Activated CD8-positive, alpha-beta T cell treated with anti-CD3 and anti-CD28 coated beads for 36 hours (primary cell): ENCODE results near the gene PARP3. TPM values are rescaled to one million over a fixed set of nuclear protein-coding genes. Genes with fewer than 3 reads are reported as not detected.
A peak's percentile ranks its signal among the peaks of the same experiment; 100 is the strongest.

Experiments
- ATAC-seq: fragments of 200-7000 bp; cut with Tn5 transposase; one replicate; pipeline ENCODE4 v1.10.0; 2021; ENCODE audit warnings: mild to moderate bottlenecking, moderate library complexity
- CTCF ChIA-PET: fragments of 350-600 bp; sonication (Branson Sonifier 250); formaldehyde crosslinking; loops from one replicate; lab custom pipeline; 2021; ENCODE audit warnings: antibody characterized with exemption; lab: Charles Lee
- POLR2A ChIA-PET: fragments of 350-600 bp; sonication (Branson Sonifier 250); formaldehyde crosslinking; loops from one replicate; lab custom pipeline; 2021; ENCODE audit warnings: antibody characterized with exemption; lab: Charles Lee
- DNase-seq: peaks from one replicate; pipeline ENCODE4 v3.0.0-alpha.2; 2020
- H3K27ac Mint-ChIP-seq: one replicate; pipeline ENCODE4 v1.8.0; 2021; ENCODE audit warnings: mild to moderate bottlenecking, mixed read lengths
- H3K27me3 Mint-ChIP-seq: one replicate; pipeline ENCODE4 v1.8.0; 2021; ENCODE audit warnings: mixed read lengths
- H3K36me3 Mint-ChIP-seq: one replicate; pipeline ENCODE4 v1.8.0; 2021; ENCODE audit warnings: low read depth, mixed read lengths
- H3K4me1 Mint-ChIP-seq: one replicate; pipeline ENCODE4 v1.8.0; 2021; ENCODE audit warnings: low read depth, mixed read lengths
- H3K4me3 Mint-ChIP-seq: one replicate; pipeline ENCODE4 v1.8.0; 2021; ENCODE audit warnings: mild to moderate bottlenecking, moderate library complexity, mixed read lengths
- H3K9me3 Mint-ChIP-seq: one replicate; pipeline ENCODE4 v1.8.0; 2021; ENCODE audit warnings: mixed read lengths
- intact Hi-C: fragments of 100-400 bp; cut with micrococcal nuclease; formaldehyde crosslinking; loops from one replicate; pipeline ENCODE4 v1.10.0; 2022
- total RNA-seq, 2 experiments: library from RNA; stranded (reverse); gene quantifications; one replicate each; pipeline ENCODE4 v1.2.3, GENCODE V29; 2021
- TF ChIP-seq, protein P1 (sequence below): fragments of 200-600 bp; IDR thresholded peaks from one replicate; pipeline ENCODE4 v1.8.0; 2022; ENCODE audit warnings: antibody characterized with exemption, mild to moderate bottlenecking

The PARP3 gene
- total RNA-seq = 10 to 100 TPM; 11.5 to 12.7 TPM

- ChIA-PET POLR2A (interaction anchor here (0.8 to 2.6 kb wide), 14 partner anchors 8 to 54 kb away, joined by 3 to 17 read pairs (median 4); partner anchors contain the start of genes ABHD14A, ABHD14B, ACY1 and RPL29), CTCF (interaction anchor here (0.6 to 3.0 kb wide), 30 partner anchors 8 to 288 kb away, joined by 3 to 37 read pairs (median 4); partner anchors contain the start of genes ABHD14A, ABHD14B, ACY1 and DUSP7)
- Mint-ChIP-seq H3K9me3 (no peaks in the 10 kb centered on the region), H3K4me1 (peaks cover 28% of the 10 kb centered on the region), H3K27ac (peak within 1 kb of the TSS; percentile 90), H3K27me3 (no peaks in the 10 kb centered on the region), H3K4me3 (peak within 1 kb of the TSS; percentile 83), H3K36me3 (peaks cover 24% of the 10 kb centered on the region)
- DNase-seq = peak; percentile 100
- TF ChIP-seq, protein P1, sequence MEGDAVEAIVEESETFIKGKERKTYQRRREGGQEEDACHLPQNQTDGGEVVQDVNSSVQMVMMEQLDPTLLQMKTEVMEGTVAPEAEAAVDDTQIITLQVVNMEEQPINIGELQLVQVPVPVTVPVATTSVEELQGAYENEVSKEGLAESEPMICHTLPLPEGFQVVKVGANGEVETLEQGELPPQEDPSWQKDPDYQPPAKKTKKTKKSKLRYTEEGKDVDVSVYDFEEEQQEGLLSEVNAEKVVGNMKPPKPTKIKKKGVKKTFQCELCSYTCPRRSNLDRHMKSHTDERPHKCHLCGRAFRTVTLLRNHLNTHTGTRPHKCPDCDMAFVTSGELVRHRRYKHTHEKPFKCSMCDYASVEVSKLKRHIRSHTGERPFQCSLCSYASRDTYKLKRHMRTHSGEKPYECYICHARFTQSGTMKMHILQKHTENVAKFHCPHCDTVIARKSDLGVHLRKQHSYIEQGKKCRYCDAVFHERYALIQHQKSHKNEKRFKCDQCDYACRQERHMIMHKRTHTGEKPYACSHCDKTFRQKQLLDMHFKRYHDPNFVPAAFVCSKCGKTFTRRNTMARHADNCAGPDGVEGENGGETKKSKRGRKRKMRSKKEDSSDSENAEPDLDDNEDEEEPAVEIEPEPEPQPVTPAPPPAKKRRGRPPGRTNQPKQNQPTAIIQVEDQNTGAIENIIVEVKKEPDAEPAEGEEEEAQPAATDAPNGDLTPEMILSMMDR = peak; percentile 93
- peak; percentile 93 for ATAC-seq
- intact Hi-C loops = loop anchor here (5.0 kb wide), 1 partner anchor 40 kb away; the partner anchor contains the start of gene ACY1
Observed at GRCh38 chr3:51941798-51942602, at the start of gene PARP3, which contains the start of gene RRP9. PARP3 (plus strand) TSS chr3:51942363; CDS start chr3:51943356, 993 bp downstream. RRP9 (minus strand) TSS chr3:51941904; CDS start chr3:51941867, 37 bp downstream.

- CTCF ChIA-PET = no interaction called here
- DNase-seq = no peak
- Mint-ChIP-seq H3K4me1 (peaks cover 4% of the 10 kb centered on the region), H3K9me3 (no peaks in the 10 kb centered on the region), H3K27me3 (peaks cover 16% of the 10 kb centered on the region), H3K27ac (no peak overlapping the region), H3K4me3 (no peak overlapping the region), H3K36me3 (no peaks in the 10 kb centered on the region)
- ATAC-seq = no peak
- TF ChIP-seq, protein P1 = no peak
- POLR2A ChIA-PET = no interaction called here
- intact Hi-C loops = no loop called here
Observed at GRCh38 chr3:51894391-51894790, 47.8 kb upstream of the PARP3 start.

- TF ChIP-seq, protein P1 = no peak
- ChIA-PET CTCF (no interaction called here), POLR2A (no interaction called here)
- Mint-ChIP-seq H3K27me3 (peaks cover 16% of the 10 kb centered on the region), H3K4me3 (no peak overlapping the region), H3K9me3 (no peaks in the 10 kb centered on the region), H3K27ac (no peak overlapping the region), H3K4me1 (peaks cover 4% of the 10 kb centered on the region), H3K36me3 (no peaks in the 10 kb centered on the region)
- DNase-seq (no peak), ATAC-seq (no peak)
- intact Hi-C loops = no loop called here
Observed at GRCh38 chr3:51894939-51895338, 47.2 kb upstream of the PARP3 start.

GRCh38 chr3:51896607-51897305 is 45.4 kb upstream of the PARP3 start:
- Mint-ChIP-seq H3K27ac (no peak overlapping the region), H3K4me1 (peaks cover 6% of the 10 kb centered on the region), H3K36me3 (no peaks in the 10 kb centered on the region), H3K27me3 (peaks cover 23% of the 10 kb centered on the region), H3K4me3 (no peak overlapping the region), H3K9me3 (no peaks in the 10 kb centered on the region)
- TF ChIP-seq, protein P1 = no peak
- intact Hi-C loops = no loop called here
- ChIA-PET CTCF (interaction anchor here (1.0 kb wide), 1 partner anchor 20 kb away, joined by 3 read pairs; no protein-coding TSS in a partner anchor), POLR2A (no interaction called here)
- ATAC-seq (no peak), DNase-seq (no peak)
